NT2/D1 (cell line): ENCODE data around the gene SRRM2.

Source experiments
- SUZ12 ChIP-seq: IDR thresholded peaks from 2 replicates; pipeline ENCODE4 v1.6.1; 2011; ENCODE audit not compliant: insufficient read length, insufficient read depth; ENCODE audit errors: extremely low read depth
- YY1 ChIP-seq: IDR thresholded peaks from 2 replicates; pipeline ENCODE4 v1.6.1; 2011; ENCODE audit not compliant: insufficient read length, insufficient read depth
- ZNF274 ChIP-seq: IDR thresholded peaks from 2 replicates; pipeline ENCODE4 v1.6.1; 2011; ENCODE audit warnings: mild to moderate bottlenecking, low read depth, low read length

DNA sequence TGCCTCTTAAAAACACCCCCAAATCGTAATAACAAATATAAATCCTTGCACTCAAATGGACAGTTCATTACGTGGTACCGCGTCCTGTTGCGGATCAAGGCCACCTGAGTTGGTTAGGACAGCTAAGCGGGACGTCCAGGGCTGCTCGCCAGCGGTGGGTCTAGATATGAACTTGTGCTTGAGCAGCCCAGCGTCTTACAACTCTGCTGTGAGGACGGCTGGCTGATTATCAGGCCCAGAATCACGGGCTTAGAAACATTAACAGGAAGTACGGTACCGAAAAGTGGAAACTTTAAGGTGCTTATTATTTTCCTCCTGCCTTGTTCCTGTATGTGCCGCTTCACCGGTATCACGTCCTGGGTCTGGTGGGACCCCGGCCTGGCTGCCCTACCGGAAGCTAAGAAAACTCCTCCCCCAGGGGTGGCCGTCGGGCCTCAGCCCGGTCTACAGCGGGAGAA lies 832 bp upstream of the SRRM2 start:
- no peak for TF ChIP-seq YY1
- TF ChIP-seq ZNF274 = no peak
- TF ChIP-seq SUZ12 = no peak
